ENCODE measurements around the gene RGPD8.
A peak's percentile ranks its signal among the peaks of the same experiment; 100 is the strongest.

The RGPD8 gene

GRCh38 chr2:112481050-112481527, 47.6 kb upstream of the RGPD8 start:
- peak overlapping the region; percentile 4 for H3K9ac ChIP-seq (ENCODE audit: low read length)
- H3K9me3 ChIP-seq (ENCODE audit: insufficient read depth, low read depth, low read length): no peaks in the 10 kb centered on the region
- H2BK120ac ChIP-seq (ENCODE audit: insufficient read depth, low read length, poor library complexity): no peak overlapping the region
- peak overlapping the region; percentile 40 for H3K27ac ChIP-seq (ENCODE audit: low read depth, low read length)
- H3K23ac ChIP-seq (ENCODE audit: low read length): no peak overlapping the region
- peak; percentile 75 to 91 for DNase-seq
- H3K18ac ChIP-seq (ENCODE audit: low read length): no peak overlapping the region
- H2AFZ ChIP-seq (ENCODE audit: insufficient read depth, low read length, poor library complexity): peak overlapping the region; percentile 73
- H2AK5ac ChIP-seq (ENCODE audit: low read length): no peak overlapping the region
- peaks cover 8% of the 10 kb centered on the region in 2 experiments for H3K4me1 ChIP-seq (ENCODE audit: control insufficient read depth in 1 of 2, insufficient read depth in 2 of 2, low read length in 2 of 2)
- H3K79me1 ChIP-seq (ENCODE audit: low read length): peaks cover 8% of the 10 kb centered on the region
- H3K79me2 ChIP-seq (ENCODE audit: control insufficient read depth, insufficient read depth, low read length, poor library complexity): peaks cover 6% of the 10 kb centered on the region
- H2BK12ac ChIP-seq (ENCODE audit: low read length): no peak overlapping the region
- no peaks in the 10 kb centered on the region for H3K36me3 ChIP-seq (ENCODE audit: control insufficient read depth in 1 of 2, insufficient read depth in 2 of 2, low read length in 2 of 2)
- H3K14ac ChIP-seq (ENCODE audit: low read length): no peak overlapping the region
- H2BK5ac ChIP-seq (ENCODE audit: low read depth, low read length, poor library complexity): no peak overlapping the region
- peak overlapping the region; percentile 53 for H4K91ac ChIP-seq (ENCODE audit: low read depth, low read length)
- peak overlapping the region; percentile 97 for H3K4me2 ChIP-seq (ENCODE audit: low read length)
- peak overlapping the region; percentile 82 for H4K8ac ChIP-seq (ENCODE audit: low read depth, low read length)
- no peaks in the 10 kb centered on the region for H3K27me3 ChIP-seq (ENCODE audit: insufficient read depth, low read length)
- H4K12ac ChIP-seq (ENCODE audit: low read depth, low read length): no peak overlapping the region
- no peak overlapping the region for H3K4ac ChIP-seq (ENCODE audit: low read depth, low read length)
- no CpG with 5 or more reads among the region's 19 CpGs for WGBS (ENCODE audit: extremely low coverage, insufficient coverage, insufficient read length)
- H3K4me3 ChIP-seq (ENCODE audit: low read depth, low read length): peak overlapping the region; percentile 80

GRCh38 chr2:112480530-112481049, 47.1 kb upstream of the RGPD8 start:
- H3K14ac ChIP-seq (ENCODE audit: low read length): no peak overlapping the region
- H4K8ac ChIP-seq (ENCODE audit: low read depth, low read length): no peak overlapping the region
- H3K18ac ChIP-seq (ENCODE audit: low read length): no peak overlapping the region
- no peaks in the 10 kb centered on the region for H3K36me3 ChIP-seq (ENCODE audit: control insufficient read depth in 1 of 2, insufficient read depth in 2 of 2, low read length in 2 of 2)
- H3K79me2 ChIP-seq (ENCODE audit: control insufficient read depth, insufficient read depth, low read length, poor library complexity): peaks cover 6% of the 10 kb centered on the region
- no peak overlapping the region for H3K9ac ChIP-seq (ENCODE audit: low read length)
- no peak overlapping the region for H4K91ac ChIP-seq (ENCODE audit: low read depth, low read length)
- no peak overlapping the region for H2BK120ac ChIP-seq (ENCODE audit: insufficient read depth, low read length, poor library complexity)
- H3K79me1 ChIP-seq (ENCODE audit: low read length): peaks cover 8% of the 10 kb centered on the region
- WGBS (ENCODE audit: extremely low coverage, insufficient coverage, insufficient read length): no CpG with 5 or more reads among the region's 20 CpGs
- H3K27me3 ChIP-seq (ENCODE audit: insufficient read depth, low read length): no peaks in the 10 kb centered on the region
- H3K27ac ChIP-seq (ENCODE audit: low read depth, low read length): no peak overlapping the region
- no peaks in the 10 kb centered on the region for H3K9me3 ChIP-seq (ENCODE audit: insufficient read depth, low read depth, low read length)
- H3K23ac ChIP-seq (ENCODE audit: low read length): no peak overlapping the region
- H2BK5ac ChIP-seq (ENCODE audit: low read depth, low read length, poor library complexity): no peak overlapping the region
- peaks cover 8% of the 10 kb centered on the region in 2 experiments for H3K4me1 ChIP-seq (ENCODE audit: control insufficient read depth in 1 of 2, insufficient read depth in 2 of 2, low read length in 2 of 2)
- no peak overlapping the region for H3K4ac ChIP-seq (ENCODE audit: low read depth, low read length)
- peak overlapping the region; percentile 97 for H3K4me2 ChIP-seq (ENCODE audit: low read length)
- H2BK12ac ChIP-seq (ENCODE audit: low read length): no peak overlapping the region
- no peak overlapping the region for H3K4me3 ChIP-seq (ENCODE audit: low read depth, low read length)
- H2AK5ac ChIP-seq (ENCODE audit: low read length): no peak overlapping the region
- no peak overlapping the region for H2AFZ ChIP-seq (ENCODE audit: insufficient read depth, low read length, poor library complexity)
- DNase-seq: peak in 1 of 2 donors; percentile 13
- no peak overlapping the region for H4K12ac ChIP-seq (ENCODE audit: low read depth, low read length)

DNA sequence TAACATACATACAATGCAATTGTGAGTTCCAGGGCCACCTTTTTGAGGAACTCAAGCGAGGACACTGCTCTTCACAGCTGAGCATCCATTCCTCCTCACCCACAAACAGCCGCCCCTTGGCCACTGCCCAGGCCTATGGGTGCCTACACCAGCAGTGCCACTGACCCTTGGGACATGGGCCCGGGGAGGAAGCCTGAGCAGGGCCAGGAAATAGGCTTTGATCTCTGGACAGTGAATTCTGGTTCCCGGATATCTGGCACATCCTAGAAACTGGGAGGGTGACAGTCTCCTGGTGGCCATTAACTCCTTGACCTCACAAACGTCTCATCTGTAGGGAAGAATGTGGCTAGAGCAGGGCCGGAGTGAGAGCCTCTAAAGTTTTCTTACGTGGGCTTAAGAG, 43.0 kb upstream of the RGPD8 start:
- Histone ChIP-seq H3K4ac (ENCODE audit: low read depth, low read length) (no peak overlapping the region), H3K79me1 (ENCODE audit: low read length) (peaks cover under 1% of the 10 kb centered on the region), H3K14ac (ENCODE audit: low read length) (no peak overlapping the region), H2AFZ (ENCODE audit: insufficient read depth, low read length, poor library complexity) (no peak overlapping the region), H3K79me2 (ENCODE audit: control insufficient read depth, insufficient read depth, low read length, poor library complexity) (peaks cover under 1% of the 10 kb centered on the region), H3K4me2 (ENCODE audit: low read length) (no peak overlapping the region), H3K18ac (ENCODE audit: low read length) (no peak overlapping the region), H4K12ac (ENCODE audit: low read depth, low read length) (no peak overlapping the region), H3K27me3 (ENCODE audit: insufficient read depth, low read length) (no peaks in the 10 kb centered on the region), H3K36me3 (ENCODE audit: control insufficient read depth in 1 of 2, insufficient read depth in 2 of 2, low read length in 2 of 2) (no peaks in the 10 kb centered on the region), H3K9ac (ENCODE audit: low read length) (no peak overlapping the region), H2AK5ac (ENCODE audit: low read length) (no peak overlapping the region), H4K91ac (ENCODE audit: low read depth, low read length) (no peak overlapping the region), H2BK5ac (ENCODE audit: low read depth, low read length, poor library complexity) (no peak overlapping the region), H3K27ac (ENCODE audit: low read depth, low read length) (no peak overlapping the region), H2BK12ac (ENCODE audit: low read length) (no peak overlapping the region), H3K9me3 (ENCODE audit: insufficient read depth, low read depth, low read length) (no peaks in the 10 kb centered on the region), H3K4me3 (ENCODE audit: low read depth, low read length) (no peak overlapping the region), H2BK120ac (ENCODE audit: insufficient read depth, low read length, poor library complexity) (no peak overlapping the region), H3K4me1 (ENCODE audit: control insufficient read depth in 1 of 2, insufficient read depth in 2 of 2, low read length in 2 of 2) (peaks cover 2% of the 10 kb centered on the region in 2 experiments), H3K23ac (ENCODE audit: low read length) (no peak overlapping the region), H4K8ac (ENCODE audit: low read depth, low read length) (no peak overlapping the region)
- DNase-seq: no peak
- WGBS (ENCODE audit: extremely low coverage, insufficient coverage, insufficient read length): no CpG with 5 or more reads among the region's 7 CpGs

DNA sequence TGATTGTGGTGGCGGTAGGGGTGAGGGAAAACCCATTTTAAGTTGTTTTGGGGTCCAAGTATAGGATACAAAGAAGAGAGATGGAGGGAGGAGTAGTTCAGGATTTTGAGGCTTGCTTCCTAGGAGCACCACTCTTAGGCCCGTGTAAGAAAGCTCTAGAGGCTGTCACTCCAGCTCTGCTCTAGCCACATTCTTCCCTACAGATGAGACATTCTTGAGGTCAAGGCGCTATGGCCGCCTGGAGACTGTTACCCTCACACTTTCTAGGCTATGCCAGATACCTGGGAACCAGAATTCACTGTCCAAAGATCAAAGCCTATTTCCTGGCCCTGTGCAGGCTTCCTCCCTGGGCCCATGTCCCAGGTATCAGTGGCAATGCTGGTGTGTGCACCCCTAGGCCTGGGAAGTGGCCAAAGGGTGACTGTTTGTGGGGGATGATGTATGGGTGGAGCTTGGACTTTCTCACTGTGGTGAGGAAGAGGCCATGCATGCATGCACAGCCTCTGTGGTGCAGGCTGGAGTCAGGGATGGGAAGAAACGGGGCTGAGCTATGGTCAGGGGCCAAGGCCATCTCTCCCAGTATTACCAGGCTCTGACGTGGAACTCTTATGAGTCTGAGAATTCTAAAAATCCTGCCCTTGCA, 41.5 kb upstream of the RGPD8 start:
- H3K9ac ChIP-seq (ENCODE audit: low read length): no peak overlapping the region
- no peaks in the 10 kb centered on the region for H3K79me1 ChIP-seq (ENCODE audit: low read length)
- no peaks in the 10 kb centered on the region for H3K9me3 ChIP-seq (ENCODE audit: insufficient read depth, low read depth, low read length)
- H4K8ac ChIP-seq (ENCODE audit: low read depth, low read length): no peak overlapping the region
- no peak overlapping the region for H3K18ac ChIP-seq (ENCODE audit: low read length)
- no CpG with 5 or more reads among the region's 6 CpGs for WGBS (ENCODE audit: extremely low coverage, insufficient coverage, insufficient read length)
- no peak overlapping the region for H2BK120ac ChIP-seq (ENCODE audit: insufficient read depth, low read length, poor library complexity)
- no peak overlapping the region for H4K12ac ChIP-seq (ENCODE audit: low read depth, low read length)
- H3K36me3 ChIP-seq (ENCODE audit: control insufficient read depth in 1 of 2, insufficient read depth in 2 of 2, low read length in 2 of 2): no peaks in the 10 kb centered on the region
- DNase-seq: no peak
- H3K27ac ChIP-seq (ENCODE audit: low read depth, low read length): no peak overlapping the region
- H3K4me1 ChIP-seq (ENCODE audit: control insufficient read depth in 1 of 2, insufficient read depth in 2 of 2, low read length in 2 of 2): no peaks in the 10 kb centered on the region
- no peak overlapping the region for H4K91ac ChIP-seq (ENCODE audit: low read depth, low read length)
- no peak overlapping the region for H3K23ac ChIP-seq (ENCODE audit: low read length)
- no peaks in the 10 kb centered on the region for H3K27me3 ChIP-seq (ENCODE audit: insufficient read depth, low read length)
- H3K4ac ChIP-seq (ENCODE audit: low read depth, low read length): no peak overlapping the region
- no peak overlapping the region for H2AK5ac ChIP-seq (ENCODE audit: low read length)
- H2AFZ ChIP-seq (ENCODE audit: insufficient read depth, low read length, poor library complexity): no peak overlapping the region
- no peak overlapping the region for H2BK12ac ChIP-seq (ENCODE audit: low read length)
- no peaks in the 10 kb centered on the region for H3K79me2 ChIP-seq (ENCODE audit: control insufficient read depth, insufficient read depth, low read length, poor library complexity)
- H3K4me2 ChIP-seq (ENCODE audit: low read length): no peak overlapping the region
- H3K14ac ChIP-seq (ENCODE audit: low read length): no peak overlapping the region
- no peak overlapping the region for H2BK5ac ChIP-seq (ENCODE audit: low read depth, low read length, poor library complexity)
- no peak overlapping the region for H3K4me3 ChIP-seq (ENCODE audit: low read depth, low read length)
